MM.1S (cell line): Measurements from ENCODE around the gene ARHGEF12.
A peak's percentile ranks its signal among the peaks of the same experiment; 100 is the strongest.

ENCODE experiments used
- DNase-seq: peaks from one replicate; pipeline ENCODE4 v3.0.0-alpha.2; 2015
- H2AFZ ChIP-seq: fragments of 300-600 bp; sonication (generic); 2 replicates; pipeline ENCODE4 v1.6.0; 2016; ENCODE audit warnings: antibody characterized with exemption, low read length
- H3F3A ChIP-seq: fragments of 300-600 bp; sonication (generic); 2 replicates; pipeline ENCODE4 v1.6.1; 2016; ENCODE audit warnings: mild to moderate bottlenecking, antibody characterized with exemption, low read length, moderate library complexity, mixed read lengths; ENCODE audit not compliant: insufficient read depth
- H3K27ac ChIP-seq: fragments of 300-600 bp; sonication (generic); 2 replicates; pipeline ENCODE4 v1.5.1; 2016; ENCODE audit warnings: mild to moderate bottlenecking, low read length
- H3K27me3 ChIP-seq: fragments of 300-600 bp; sonication (generic); replicated peaks from 2 replicates; pipeline ENCODE4 v1.6.0; 2016; ENCODE audit warnings: low read length; ENCODE audit not compliant: insufficient read depth
- H3K36me3 ChIP-seq: fragments of 300-600 bp; sonication (generic); replicated peaks from 2 replicates; pipeline ENCODE4 v1.6.1; 2016; ENCODE audit warnings: mild to moderate bottlenecking, low read length, mixed read lengths; ENCODE audit not compliant: insufficient read depth
- H3K4me1 ChIP-seq: fragments of 300-600 bp; sonication (generic); 2 replicates; pipeline ENCODE4 v1.6.1; 2016; ENCODE audit warnings: low read length, mixed read lengths
- H3K4me2 ChIP-seq: fragments of 300-600 bp; sonication (generic); 2 replicates; pipeline ENCODE4 v1.6.0; 2016; ENCODE audit warnings: low read depth, low read length
- H3K4me3 ChIP-seq: fragments of 300-600 bp; sonication (generic); 2 replicates; pipeline ENCODE4 v1.5.1; 2016; ENCODE audit warnings: low read length, mixed read lengths
- H3K79me2 ChIP-seq: fragments of 300-600 bp; sonication (generic); 2 replicates; pipeline ENCODE4 v1.6.1; 2016; ENCODE audit warnings: mixed run types, low read length, mixed read lengths
- H3K9ac ChIP-seq: fragments of 300-600 bp; sonication (generic); 2 replicates; pipeline ENCODE4 v1.6.1; 2016; ENCODE audit warnings: low read length, mixed read lengths
- H3K9me2 ChIP-seq: fragments of 300-600 bp; sonication (generic); replicated peaks from 2 replicates; pipeline ENCODE4 v1.6.1; 2016; ENCODE audit warnings: mild to moderate bottlenecking, low read length, mixed read lengths; ENCODE audit not compliant: insufficient read depth
- H3K9me3 ChIP-seq: fragments of 300-600 bp; sonication (generic); replicated peaks from 2 replicates; pipeline ENCODE4 v1.6.1; 2016; ENCODE audit warnings: mild to moderate bottlenecking, low read length, mixed read lengths; ENCODE audit not compliant: insufficient read depth
- H4K20me1 ChIP-seq: fragments of 300-600 bp; sonication (generic); 2 replicates; pipeline ENCODE4 v1.6.1; 2016; ENCODE audit warnings: mild to moderate bottlenecking, low read length, moderate library complexity, mixed read lengths; ENCODE audit not compliant: insufficient read depth
- CTCF ChIP-seq: fragments of 300-600 bp; sonication (generic); IDR thresholded peaks from 2 replicates; pipeline ENCODE4 v1.5.1; 2016; ENCODE audit warnings: antibody characterized with exemption, low read length, mixed read lengths
- EZH2 ChIP-seq: fragments of 300-600 bp; sonication (generic); optimal IDR thresholded peaks from 2 replicates; pipeline ENCODE3; 2017; ENCODE audit warnings: low read depth, mild to moderate bottlenecking, antibody characterized with exemption, low read length, mixed read lengths
- EZH2phosphoT487 ChIP-seq: fragments of 300-600 bp; sonication (generic); IDR thresholded peaks from 2 replicates; pipeline ENCODE4 v1.6.1; 2018; ENCODE audit warnings: antibody characterized with exemption, low read length

ARHGEF12 gene

GRCh38 chr11:120511820-120512738 is 175.9 kb downstream of the ARHGEF12 start:
- Histone ChIP-seq H3K4me2 (peak overlapping the region; percentile 68), H2AFZ (0 out of 2 replicates have a peak overlapping the region, but pooled peaks have one; percentile 42), H3F3A (no peaks in the 10 kb centered on the region), H3K36me3 (no peaks in the 10 kb centered on the region), H3K27me3 (no peaks in the 10 kb centered on the region), H3K9ac (peak overlapping the region; percentile 52; the same call in 1 of the 2 replicates), H4K20me1 (no peaks in the 10 kb centered on the region), H3K4me1 (peaks cover 7% of the 10 kb centered on the region), H3K4me3 (peak overlapping the region; percentile 67), H3K9me3 (no peaks in the 10 kb centered on the region), H3K79me2 (peaks cover 5% of the 10 kb centered on the region; the same call in 1 of the 2 replicates), H3K9me2 (no peaks in the 10 kb centered on the region), H3K27ac (no peak overlapping the region)
- TF ChIP-seq EZH2phosphoT487, result no peak
- DNase-seq, result no peak

GRCh38 chr11:120512739-120513435 is 176.7 kb downstream of the ARHGEF12 start:
- H3K4me2 ChIP-seq, result peak overlapping the region; percentile 27; the same call in 1 of the 2 replicates
- no peaks in the 10 kb centered on the region for H3K36me3 ChIP-seq
- no peaks in the 10 kb centered on the region for H4K20me1 ChIP-seq
- H3K9ac ChIP-seq, result no peak overlapping the region
- 0 out of 2 replicates have a peak, but pooled peaks cover 4% of the 10 kb centered on the region for H3K4me1 ChIP-seq
- H3K79me2 ChIP-seq, result peaks cover 5% of the 10 kb centered on the region; the same call in 1 of the 2 replicates
- DNase-seq, result no peak
- H3K9me3 ChIP-seq, result no peaks in the 10 kb centered on the region
- H3K27me3 ChIP-seq, result no peaks in the 10 kb centered on the region
- no peak for TF ChIP-seq EZH2phosphoT487
- no peak for TF ChIP-seq EZH2
- TF ChIP-seq CTCF, result peak; percentile 11; the same call in 1 of the 2 replicates
- no peaks in the 10 kb centered on the region for H3K9me2 ChIP-seq
- no peak overlapping the region for H2AFZ ChIP-seq
- no peaks in the 10 kb centered on the region for H3F3A ChIP-seq
- no peak overlapping the region for H3K4me3 ChIP-seq
- no peak overlapping the region for H3K27ac ChIP-seq

GRCh38 chr11:120513436-120514315 is 177.5 kb downstream of the ARHGEF12 start:
- DNase-seq, result no peak
- TF ChIP-seq EZH2, result no peak
- TF ChIP-seq EZH2phosphoT487, result no peak
- no peak for TF ChIP-seq CTCF
- Histone ChIP-seq H3K9me2 (no peaks in the 10 kb centered on the region), H3K4me3 (no peak overlapping the region), H3K79me2 (peaks cover 5% of the 10 kb centered on the region; the same call in 1 of the 2 replicates), H3K4me1 (0 out of 2 replicates have a peak, but pooled peaks cover 4% of the 10 kb centered on the region), H2AFZ (no peak overlapping the region), H3K9me3 (no peaks in the 10 kb centered on the region), H4K20me1 (no peaks in the 10 kb centered on the region), H3K36me3 (no peaks in the 10 kb centered on the region), H3K27ac (no peak overlapping the region), H3F3A (no peaks in the 10 kb centered on the region), H3K27me3 (no peaks in the 10 kb centered on the region), H3K4me2 (no peak overlapping the region), H3K9ac (no peak overlapping the region)
